Epithelial cell of esophagus (primary cell): ENCODE measurements around the gene AIG1.

Experiments used
- DNase-seq: peaks from one replicate; pipeline ENCODE4 v3.0.0; 2010; ENCODE audit warnings: low read depth
- H3K4me3 ChIP-seq: 2 replicates; pipeline ENCODE4 v1.5.1; 2011; ENCODE audit warnings: mild to moderate bottlenecking, low read length, control low read depth
- TF ChIP-seq, protein P1 (sequence below): IDR thresholded peaks from 2 replicates; pipeline ENCODE4 v1.5.1; 2011; ENCODE audit warnings: low read depth, mild to moderate bottlenecking, low read length, control low read depth, inconsistent platforms; ENCODE audit not compliant: insufficient read depth; ENCODE audit errors: missing control alignments

AIG1 gene

DNA sequence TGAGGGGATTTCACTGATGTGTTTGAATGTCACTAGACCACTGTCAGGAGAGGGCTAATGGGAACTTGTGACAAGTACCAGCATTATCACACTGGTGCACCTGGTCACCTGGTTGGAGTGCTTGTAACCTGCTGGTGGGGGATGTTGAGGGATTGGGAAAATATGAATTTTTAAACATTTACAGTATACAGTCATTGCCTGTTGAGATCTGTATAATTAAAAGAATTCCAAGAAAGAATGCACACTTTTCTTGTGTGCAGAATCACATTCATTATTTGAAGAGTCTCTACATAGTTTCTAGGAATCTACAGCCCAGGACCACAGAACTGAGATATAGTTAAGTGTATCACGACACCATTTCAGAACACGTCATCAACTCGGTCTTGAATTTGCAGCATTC lies 118.4 kb downstream of the AIG1 start:
- no peak overlapping the region for H3K4me3 ChIP-seq
- no peak for DNase-seq
- TF ChIP-seq, protein P1, sequence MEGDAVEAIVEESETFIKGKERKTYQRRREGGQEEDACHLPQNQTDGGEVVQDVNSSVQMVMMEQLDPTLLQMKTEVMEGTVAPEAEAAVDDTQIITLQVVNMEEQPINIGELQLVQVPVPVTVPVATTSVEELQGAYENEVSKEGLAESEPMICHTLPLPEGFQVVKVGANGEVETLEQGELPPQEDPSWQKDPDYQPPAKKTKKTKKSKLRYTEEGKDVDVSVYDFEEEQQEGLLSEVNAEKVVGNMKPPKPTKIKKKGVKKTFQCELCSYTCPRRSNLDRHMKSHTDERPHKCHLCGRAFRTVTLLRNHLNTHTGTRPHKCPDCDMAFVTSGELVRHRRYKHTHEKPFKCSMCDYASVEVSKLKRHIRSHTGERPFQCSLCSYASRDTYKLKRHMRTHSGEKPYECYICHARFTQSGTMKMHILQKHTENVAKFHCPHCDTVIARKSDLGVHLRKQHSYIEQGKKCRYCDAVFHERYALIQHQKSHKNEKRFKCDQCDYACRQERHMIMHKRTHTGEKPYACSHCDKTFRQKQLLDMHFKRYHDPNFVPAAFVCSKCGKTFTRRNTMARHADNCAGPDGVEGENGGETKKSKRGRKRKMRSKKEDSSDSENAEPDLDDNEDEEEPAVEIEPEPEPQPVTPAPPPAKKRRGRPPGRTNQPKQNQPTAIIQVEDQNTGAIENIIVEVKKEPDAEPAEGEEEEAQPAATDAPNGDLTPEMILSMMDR, result no peak

DNA sequence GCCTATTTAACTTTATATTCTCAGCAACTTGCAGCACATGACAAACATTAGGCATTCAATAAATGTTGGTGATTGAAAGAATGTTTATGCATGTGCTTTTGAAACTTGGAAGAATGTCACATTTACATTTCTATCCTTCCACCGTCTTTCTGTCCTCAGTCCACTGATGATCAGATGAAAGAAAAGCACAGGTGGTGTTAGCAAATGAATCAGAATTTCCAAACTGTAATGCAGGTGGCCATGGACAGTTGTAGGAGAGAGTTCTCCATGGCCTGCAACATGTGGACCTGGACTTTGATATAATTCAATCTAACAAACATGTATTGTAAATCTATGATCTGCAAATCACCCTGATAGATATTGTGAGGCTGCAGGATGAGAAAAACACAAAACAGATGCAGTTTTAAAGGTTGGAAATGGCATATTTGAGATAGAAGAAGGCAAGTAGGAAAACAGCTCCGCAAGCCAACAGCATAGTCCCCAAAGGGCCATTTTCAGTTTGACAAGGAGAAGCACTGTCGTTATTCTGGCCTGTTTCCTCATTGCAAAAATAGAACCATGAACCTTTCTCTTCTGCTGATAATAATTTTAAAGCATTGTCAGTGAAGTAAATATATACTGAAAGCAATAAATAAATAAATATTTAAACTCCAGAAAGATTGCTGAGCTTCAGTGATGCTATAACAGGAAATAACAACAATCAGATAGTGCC lies 119.4 kb downstream of the AIG1 start:
- no peak for DNase-seq
- H3K4me3 ChIP-seq, result no peak overlapping the region
- TF ChIP-seq, protein P1, result no peak

DNA sequence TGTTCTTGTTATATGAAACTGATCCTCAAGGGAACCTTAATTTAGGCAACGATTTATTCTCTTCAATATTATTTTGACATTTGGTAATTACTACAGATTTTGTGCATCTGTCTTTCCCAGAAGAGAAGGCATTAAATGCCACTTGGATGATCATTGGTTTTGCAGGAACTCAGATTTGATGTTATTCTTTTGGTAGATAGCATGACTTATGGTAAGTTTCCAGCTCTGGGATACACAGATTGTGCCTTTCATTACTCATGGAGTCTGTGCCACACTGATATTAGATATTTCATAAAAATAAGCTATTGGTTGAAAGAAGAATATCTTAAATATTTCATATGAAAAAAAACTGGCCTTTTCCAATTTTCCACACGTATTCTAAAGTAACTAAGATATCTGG lies 120.1 kb downstream of the AIG1 start:
- H3K4me3 ChIP-seq, result no peak overlapping the region
- TF ChIP-seq, protein P1, result no peak
- DNase-seq, result no peak

DNA sequence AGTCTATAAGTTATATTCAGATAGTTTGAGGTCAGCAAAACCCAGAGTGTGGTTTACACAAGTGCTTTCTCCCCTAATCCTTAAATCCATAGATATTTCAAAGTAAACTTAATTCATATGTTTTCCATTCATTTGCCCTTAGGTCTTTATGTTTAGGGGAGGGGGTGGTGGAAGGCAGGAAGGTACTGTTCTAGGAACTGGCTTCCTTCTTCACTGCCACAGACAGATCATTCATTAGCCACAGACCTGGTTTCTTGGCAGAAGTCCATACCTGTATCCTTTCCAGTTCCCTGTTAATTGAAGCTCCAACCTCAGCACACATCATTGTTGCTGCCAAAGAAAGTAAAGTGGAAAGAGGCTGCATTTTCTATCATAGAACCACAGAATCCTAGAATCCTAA lies 123.0 kb downstream of the AIG1 start:
- peak; percentile 10 for DNase-seq
- H3K4me3 ChIP-seq, result no peak overlapping the region
- TF ChIP-seq, protein P1, result no peak

DNA sequence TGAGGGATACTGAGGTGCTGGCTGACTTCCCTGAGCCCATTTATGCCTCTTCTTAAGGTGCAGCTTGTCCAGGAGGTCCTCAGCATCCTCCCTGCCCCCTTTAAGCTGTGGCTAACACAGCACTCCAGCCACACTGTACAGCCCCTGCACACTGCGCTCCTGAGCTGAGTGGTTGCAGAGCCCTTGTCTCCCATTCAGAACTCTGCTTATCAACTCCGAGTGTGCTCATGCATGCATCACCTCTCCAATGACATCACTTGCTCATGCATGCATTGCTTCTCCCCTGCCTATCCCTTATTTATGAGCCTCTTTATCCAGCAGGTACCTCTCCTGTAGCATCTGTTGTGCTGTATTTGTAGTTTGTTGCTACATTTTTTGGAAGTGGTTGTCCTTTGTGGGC lies 124.6 kb downstream of the AIG1 start:
- TF ChIP-seq, protein P1, result no peak
- H3K4me3 ChIP-seq, result no peak overlapping the region
- no peak for DNase-seq

DNA sequence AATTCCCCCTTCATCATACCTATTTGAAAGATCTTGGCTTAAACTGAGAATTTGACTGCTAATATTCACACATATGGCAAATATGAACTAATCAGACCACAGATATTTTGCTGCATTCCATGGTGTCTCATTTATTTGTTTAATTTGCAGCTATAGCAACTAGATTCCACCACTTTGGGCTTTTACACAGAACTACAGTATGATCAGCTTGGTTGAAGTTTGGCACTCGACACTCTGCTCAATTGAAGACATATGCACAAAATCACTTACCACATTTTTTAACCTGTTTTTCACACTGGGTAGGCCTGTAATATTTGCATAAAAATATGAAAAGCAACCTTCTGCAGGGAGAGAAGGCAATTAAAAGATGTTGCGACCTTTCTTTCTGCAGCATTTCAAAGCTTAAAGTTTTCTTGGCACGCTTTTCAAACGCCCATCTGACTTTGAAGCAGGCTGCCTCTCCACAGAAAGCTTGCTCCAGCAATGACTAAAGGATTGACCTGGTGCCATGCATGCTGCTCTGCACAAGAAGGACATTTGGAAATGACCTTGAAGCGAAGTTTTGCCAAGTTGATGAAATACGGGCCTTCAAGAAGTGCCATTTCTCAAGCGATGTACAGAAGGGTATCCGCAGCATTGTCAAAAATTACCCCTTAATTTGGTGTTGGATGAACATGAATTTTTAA lies 126.7 kb downstream of the AIG1 start:
- peak; percentile 15 for DNase-seq
- TF ChIP-seq, protein P1, result no peak
- H3K4me3 ChIP-seq, result no peak overlapping the region
